Right hindlimb (tissue), 1 donor: ENCODE results near the gene SEMA3B.
"Not testable (repeated sequence)": the region's sequence is repeated elsewhere in the genome, so short reads cannot be mapped to it uniquely, and the experiment has no call there.

Source experiments
- DNase-seq: peaks from one replicate; pipeline ENCODE4 v3.0.0-alpha.2; 2018

The SEMA3B gene

GRCh38 chr3:50274371-50275104 is 5.6 kb downstream of the SEMA3B start:
- no peak for DNase-seq

- DNase-seq: no peak
These were observed 6.4 kb downstream of the SEMA3B start for GRCh38 chr3:50275141-50275995.

DNA sequence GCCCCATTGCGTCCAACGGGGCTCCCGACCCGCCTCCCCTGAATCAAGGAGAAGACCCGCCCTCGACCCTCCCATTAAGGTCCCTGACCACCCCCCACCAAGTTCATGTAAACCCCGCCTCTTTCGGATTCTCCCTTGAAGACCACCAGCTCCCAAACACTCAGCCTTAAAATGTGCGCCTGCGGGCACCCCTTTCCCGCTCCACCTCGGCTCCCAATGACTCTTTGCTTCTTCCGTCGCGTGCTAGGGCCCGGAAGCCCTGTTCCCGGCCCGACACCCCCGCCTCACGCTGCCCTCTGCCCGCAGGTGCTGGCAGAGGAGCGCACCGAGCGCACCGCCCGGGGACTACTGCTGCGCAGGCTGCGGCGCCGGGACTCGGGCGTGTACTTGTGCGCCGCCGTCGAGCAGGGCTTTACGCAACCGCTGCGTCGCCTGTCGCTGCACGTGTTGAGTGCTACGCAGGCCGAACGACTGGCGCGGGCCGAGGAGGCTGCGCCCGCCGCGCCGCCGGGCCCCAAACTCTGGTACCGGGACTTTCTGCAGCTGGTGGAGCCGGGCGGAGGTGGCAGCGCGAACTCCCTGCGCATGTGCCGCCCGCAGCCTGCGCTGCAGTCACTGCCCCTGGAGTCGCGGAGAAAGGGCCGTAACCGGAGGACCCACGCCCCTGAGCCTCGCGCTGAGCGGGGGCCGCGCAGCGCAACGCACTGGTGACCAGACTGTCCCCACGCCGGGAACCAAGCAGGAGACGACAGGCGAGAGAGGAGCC is 7.2 kb downstream of the SEMA3B start:
- DNase-seq: no peak

GRCh38 chr3:50276762-50277101 is 7.8 kb downstream of the SEMA3B start:
- DNase-seq: no peak

- DNase-seq: no peak
These were observed 9.4 kb downstream of the SEMA3B start for GRCh38 chr3:50278123-50278879.

- DNase-seq: no peak
These were observed 9.9 kb downstream of the SEMA3B start, which contains the start of gene LSMEM2 for GRCh38 chr3:50278880-50279224. LSMEM2 (plus strand) TSS chr3:50279087; CDS start chr3:50279114, 27 bp downstream.

DNA sequence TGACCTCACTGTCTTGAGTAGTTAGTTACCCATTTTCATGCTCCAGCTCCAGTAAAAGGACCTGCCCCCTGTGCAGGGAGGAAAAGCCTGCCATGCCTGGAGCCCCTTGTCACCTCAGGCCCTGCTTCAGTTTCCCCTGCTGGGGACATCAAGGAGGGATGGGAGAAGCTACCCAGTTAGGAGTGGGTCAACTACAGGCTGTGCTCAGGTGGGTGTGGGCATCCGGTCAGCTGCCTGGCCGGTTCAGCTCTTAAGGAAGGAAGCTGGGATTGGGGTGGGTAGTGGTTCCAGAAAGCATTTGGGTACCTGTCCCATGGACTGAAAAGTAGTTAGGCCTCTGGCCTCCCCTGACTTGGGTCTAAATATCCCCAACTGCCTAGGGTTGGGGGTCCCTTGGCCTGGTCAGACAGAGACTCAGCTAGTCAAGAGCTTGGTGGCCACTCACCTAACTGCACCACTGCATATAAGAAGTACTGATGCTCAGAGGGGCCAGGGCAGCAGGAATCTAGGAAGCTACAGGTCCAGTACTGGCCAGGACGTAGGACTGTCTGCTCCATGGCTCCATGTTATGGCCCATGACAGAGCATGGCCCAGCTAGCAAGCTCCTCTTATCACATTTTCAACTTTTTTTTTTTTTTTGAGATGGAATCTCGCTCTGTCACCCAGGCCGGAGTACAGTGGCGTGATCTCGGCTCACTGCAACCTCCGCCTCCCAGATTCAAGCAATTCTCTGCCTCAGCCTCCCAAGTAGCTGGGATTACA is 10.5 kb downstream of the SEMA3B start:
- no peak for DNase-seq

DNA sequence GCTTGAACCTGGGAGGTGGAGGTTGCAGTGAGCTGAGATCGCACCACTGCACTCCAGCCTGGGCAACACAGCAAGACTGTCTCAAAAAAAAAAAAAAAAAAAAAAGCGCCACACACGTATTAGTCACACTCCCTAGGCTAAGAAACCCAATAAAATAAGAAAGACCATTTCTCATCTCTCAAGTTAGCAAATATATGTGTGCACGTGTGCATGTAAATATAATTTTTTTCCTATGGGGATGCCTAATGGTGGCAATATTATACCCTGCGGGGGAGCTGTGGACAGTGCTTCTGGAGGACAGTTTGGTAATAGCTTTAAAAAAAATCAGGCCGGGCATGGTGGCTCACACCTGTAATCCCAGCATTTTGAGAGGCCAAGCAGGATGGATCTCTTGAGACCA is 15.2 kb downstream of the SEMA3B start:
- not testable (repeated sequence) for DNase-seq

GRCh38 chr3:50286322-50287227 is 17.6 kb downstream of the SEMA3B start:
- peak; percentile 18 for DNase-seq

DNA sequence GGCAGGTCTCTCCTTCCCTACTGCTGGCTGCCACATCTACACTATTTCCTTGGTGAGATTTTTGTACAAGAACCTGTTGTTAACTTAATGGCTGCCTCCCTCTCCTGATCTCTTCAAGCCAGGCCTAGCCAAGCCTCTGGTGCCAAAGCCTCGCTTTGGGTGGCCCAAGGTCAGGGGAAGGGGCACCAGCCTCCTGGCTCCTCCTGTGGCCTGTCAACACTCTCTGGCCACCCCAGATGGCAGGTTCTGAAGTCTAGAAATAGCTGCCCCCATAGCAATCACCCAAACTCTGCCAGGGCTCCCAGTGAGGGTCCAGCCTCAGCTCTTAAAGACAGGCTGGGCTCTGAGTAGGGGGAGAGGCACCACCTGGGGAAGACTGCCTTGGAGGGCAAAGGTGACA is 18.3 kb downstream of the SEMA3B start:
- DNase-seq: no peak

DNA sequence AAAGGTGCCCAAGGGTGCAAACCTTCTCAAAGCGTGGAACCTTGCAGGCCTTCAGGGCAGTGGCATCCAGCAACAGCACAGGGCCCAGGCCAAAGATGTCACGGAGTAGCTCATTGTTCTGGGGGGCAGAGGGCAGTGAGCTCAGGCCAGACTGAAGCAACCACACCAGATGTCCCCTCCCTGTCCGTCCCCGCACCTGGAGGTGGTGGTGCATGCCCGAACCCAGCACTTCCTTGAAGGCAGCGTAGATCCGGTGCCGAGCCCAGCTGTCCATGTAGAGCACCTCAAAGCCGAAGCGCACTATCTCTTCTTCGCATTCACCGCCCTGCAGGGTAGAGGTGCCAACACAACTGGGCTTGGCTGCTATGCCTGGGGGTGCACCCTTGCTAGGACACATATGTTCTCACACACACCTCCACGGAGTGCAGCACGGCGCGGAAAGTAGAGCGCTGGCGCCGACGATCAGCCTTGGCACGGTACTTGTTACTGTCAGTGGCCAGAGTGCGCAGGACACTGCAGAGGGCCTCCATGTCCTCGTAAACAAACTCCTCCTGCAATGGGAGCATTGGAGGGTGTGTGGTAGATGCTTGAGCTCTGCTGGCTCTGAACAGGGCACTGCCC is 19.6 kb downstream of the SEMA3B start:
- DNase-seq: no peak

DNA sequence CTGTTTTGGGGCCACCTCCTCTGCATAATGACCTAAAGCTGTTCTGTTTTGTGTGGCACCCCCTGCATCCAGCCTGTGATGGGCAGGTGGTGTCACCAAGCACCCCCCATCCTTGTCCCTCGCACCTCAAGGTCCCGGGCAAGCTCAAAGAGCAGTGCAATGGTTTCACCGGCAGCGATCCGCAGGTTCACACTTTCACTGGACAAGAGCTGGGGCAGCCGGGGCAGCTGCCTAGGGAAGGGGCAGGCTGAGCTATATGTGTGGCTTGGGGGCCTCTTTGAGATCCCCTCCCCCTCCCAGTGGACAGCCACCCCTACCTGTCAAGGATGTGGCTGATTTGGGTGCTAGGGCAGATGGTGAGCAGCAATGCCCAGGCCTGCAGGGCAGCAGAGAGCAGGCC is 20.2 kb downstream of the SEMA3B start:
- no peak for DNase-seq

DNA sequence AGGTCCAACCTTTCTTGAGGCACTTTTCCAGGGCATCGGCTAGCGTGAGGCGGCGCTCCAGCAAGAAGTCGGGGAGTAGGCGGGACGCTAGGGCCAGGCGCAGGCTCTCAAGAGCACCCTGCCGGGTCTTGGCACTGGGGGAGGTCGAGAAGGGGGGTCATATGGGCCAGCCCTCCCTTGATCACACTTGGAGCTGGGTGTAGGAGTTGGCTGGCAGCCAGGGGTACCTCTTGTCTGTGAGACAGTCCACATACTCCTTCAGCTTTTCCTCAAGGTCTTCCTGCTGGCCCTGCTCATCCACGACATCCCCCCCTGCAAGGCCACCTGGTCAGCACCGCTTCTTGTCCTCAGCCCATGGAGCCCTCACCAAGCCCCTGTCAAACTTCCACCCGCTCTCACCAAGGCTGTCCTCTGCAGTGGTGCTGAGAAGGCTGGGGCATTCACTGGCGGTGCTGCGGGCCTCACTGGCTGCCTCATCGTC is 21.3 kb downstream of the SEMA3B start:
- DNase-seq: peak; percentile 25

DNA sequence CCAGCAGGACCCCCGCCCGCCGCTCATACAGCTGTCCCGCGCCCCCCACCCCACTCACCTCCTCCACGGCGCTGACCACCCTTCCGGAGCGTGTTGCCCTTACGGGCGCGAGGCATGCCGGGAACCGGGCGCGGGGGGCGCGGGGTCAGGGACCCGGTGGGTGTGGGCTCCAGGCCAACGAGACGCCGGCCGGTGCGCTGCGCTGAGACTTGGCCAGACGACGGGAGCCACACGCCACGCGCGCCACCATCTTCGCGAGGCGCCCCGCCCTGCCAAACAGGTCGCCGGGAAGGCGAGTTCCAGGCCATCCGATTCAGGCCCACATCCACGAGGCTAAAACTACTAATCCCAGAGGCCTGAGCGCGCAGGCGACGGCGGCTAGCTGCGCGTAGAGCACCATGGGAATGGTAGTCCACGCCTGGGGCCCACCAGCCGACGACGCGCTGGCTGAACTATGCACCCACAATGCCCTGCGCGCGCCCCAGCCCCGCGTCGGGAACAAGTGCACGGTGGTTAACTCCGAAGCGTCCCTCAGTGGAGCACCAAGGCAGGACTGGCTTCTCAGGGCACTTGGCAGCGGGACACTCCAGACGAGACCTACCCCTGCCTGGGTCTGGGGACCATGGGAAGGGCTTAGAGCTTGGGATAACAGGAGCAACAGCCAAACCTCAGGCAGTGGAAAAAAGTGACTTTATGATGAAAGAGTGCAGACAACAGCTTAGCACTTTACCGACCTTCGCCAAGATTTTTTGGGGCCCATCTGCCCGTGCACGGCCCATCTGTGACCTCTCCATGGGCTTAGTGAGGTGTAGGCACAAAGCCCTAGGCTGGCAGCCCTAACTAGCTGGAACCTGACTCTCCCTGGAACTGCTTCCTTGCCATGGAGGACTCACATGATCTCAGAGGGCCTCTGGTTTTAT is 23.5 kb downstream of the SEMA3B start, which contains the start of gene IFRD2:
IFRD2 (minus strand) TSS at position 271 of the 920 bp plus-strand sequence; CDS start at position 116, 155 bp downstream.
- peak; percentile 98 for DNase-seq

DNA sequence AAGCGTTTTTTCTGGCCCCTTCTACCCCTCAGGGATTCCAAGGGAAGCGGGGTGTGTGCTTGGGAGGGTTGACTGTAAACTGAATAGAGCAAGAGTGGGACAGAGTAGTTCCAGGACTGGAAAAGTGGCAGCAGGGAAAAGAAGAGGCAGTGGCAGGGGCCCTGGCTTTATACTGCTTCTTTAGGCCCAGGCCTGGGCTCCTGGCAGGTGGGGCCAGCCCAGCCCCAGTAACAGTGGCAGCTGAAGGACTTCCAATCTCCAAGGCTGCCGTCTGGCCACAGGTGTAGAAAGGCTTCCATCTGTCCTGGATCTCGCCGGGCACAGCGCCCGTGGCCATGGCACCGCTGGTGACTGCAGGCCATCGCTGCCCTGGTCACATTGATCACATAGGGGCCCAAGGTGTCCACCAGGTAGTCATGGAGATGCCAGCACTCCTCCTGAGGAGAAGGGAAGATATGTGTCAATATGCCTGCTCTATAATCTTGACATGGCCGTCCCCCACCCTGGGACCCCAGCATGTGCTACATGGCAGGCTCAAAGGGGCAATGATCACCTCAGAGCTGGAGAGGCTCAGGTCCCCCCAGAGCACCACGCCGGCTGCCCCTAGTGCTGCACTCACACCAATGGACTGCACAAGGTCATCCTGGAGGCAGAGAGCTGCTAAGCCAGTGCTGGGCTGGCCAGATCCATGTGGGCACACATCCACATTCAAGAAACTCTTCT is 24.3 kb downstream of the SEMA3B start:
- DNase-seq: no peak

DNA sequence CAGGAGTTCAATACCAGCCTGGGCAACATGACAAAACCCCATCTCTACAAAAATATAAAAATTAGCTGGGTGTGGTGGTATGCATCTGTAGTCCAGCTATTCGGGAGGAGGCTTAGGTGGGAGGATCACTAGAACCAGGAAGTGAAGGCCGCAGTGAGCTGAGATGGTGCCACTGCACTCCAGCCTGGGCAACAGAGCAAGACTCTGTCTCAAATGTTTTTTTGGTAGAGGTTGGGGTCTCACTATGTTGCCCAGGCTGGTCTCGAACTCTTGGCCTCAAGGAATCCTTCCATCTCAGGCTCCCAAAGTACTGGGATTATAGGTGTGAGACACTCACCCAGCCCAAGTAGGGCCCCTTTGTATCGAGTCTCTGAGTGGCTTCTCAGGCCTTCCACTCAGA is 25.1 kb downstream of the SEMA3B start:
- no peak for DNase-seq

DNA sequence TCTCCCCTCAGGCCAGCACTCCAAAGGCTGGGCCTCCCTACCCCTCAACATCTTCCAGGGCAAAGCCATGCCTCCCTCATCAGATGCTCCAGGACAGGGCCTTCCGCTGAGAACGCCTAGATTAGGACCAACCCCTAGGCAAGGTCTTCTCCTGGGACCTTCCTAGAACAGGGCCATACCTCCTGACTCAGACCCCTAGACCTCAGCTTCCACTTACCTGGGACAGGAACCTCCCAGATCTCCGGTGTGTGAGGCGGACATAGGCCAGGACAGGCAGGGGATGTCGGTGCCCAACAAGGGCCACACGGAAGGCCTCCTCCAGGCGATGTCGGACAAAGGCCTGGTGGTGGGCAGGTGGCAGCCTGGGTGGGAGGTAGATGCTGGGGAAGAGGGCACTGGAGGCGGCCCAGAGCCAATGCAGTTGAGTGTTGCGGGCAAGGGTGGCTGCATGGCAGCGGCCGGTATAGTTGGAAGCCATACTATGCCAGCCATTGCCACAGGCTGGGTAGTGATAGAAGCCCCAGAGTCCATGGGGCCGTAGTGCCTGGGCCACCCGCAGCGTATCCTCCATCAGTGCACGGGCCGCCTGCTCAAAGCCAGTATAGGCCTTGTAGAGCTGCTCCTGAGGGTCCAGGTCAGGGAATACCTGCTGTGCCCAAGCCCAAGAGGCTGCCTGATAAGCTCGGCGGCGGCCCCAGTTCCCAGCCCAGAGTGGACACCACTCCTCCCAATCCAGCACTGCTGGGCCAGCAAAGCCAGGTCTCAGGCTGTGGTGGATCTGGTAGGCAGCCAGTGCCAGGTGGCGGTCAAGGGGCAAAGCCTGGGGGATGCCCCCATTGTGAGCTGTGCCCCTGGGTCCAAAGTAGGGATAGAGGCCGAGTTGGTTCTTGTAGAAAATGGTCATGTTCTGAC is 25.8 kb downstream of the SEMA3B start:
- DNase-seq: no peak
